Osteocyte (in vitro differentiated cells): ENCODE measurements around the gene OSBPL3. TPM values are rescaled to one million over a fixed set of nuclear protein-coding genes. Genes with fewer than 3 reads are reported as not detected.

ENCODE experiments used
- DNase-seq: peaks from one replicate; pipeline ENCODE4 v3.0.0; 2021; ENCODE audit warnings: mixed read lengths; ENCODE audit not compliant: unreplicated experiment; ENCODE audit errors: extremely low spot score
- H3K27ac Mint-ChIP-seq: one replicate; pipeline ENCODE4 v1.8.0; 2021; ENCODE audit warnings: mild to moderate bottlenecking, mixed read lengths; ENCODE audit not compliant: unreplicated experiment
- H3K27me3 Mint-ChIP-seq: one replicate; pipeline ENCODE4 v1.8.0; 2021; ENCODE audit warnings: mixed read lengths; ENCODE audit not compliant: unreplicated experiment
- H3K36me3 Mint-ChIP-seq: one replicate; pipeline ENCODE4 v1.8.0; 2021; ENCODE audit warnings: mixed read lengths; ENCODE audit not compliant: unreplicated experiment
- H3K4me1 Mint-ChIP-seq: one replicate; pipeline ENCODE4 v1.8.0; 2021; ENCODE audit warnings: mixed read lengths; ENCODE audit not compliant: unreplicated experiment
- H3K4me3 Mint-ChIP-seq: one replicate; pipeline ENCODE4 v1.8.0; 2021; ENCODE audit warnings: mild to moderate bottlenecking, moderate library complexity, mixed read lengths; ENCODE audit not compliant: unreplicated experiment
- H3K9me3 Mint-ChIP-seq: one replicate; pipeline ENCODE4 v1.8.0; 2021; ENCODE audit warnings: mixed read lengths; ENCODE audit not compliant: unreplicated experiment
- total RNA-seq: library from RNA; stranded (reverse); gene quantifications from 2 replicates; pipeline ENCODE4 v1.2.1, GENCODE V29; 2021
- TF ChIP-seq, protein P1 (sequence below): fragments of 200-600 bp; sonication (generic); IDR thresholded peaks from 2 replicates; pipeline ENCODE4 v1.5.0; 2021; ENCODE audit warnings: antibody characterized with exemption, mild to moderate bottlenecking, moderate library complexity

Gene OSBPL3
- total RNA-seq, 1 donor from 2014 or later, result 8.0 TPM

GRCh38 chr7:24916463-24917040, 63.4 kb downstream of the OSBPL3 start:
- H3K36me3 Mint-ChIP-seq, result no peaks in the 10 kb centered on the region
- H3K4me1 Mint-ChIP-seq, result peaks cover 2% of the 10 kb centered on the region
- H3K27ac Mint-ChIP-seq, result no peak overlapping the region
- TF ChIP-seq, protein P1, sequence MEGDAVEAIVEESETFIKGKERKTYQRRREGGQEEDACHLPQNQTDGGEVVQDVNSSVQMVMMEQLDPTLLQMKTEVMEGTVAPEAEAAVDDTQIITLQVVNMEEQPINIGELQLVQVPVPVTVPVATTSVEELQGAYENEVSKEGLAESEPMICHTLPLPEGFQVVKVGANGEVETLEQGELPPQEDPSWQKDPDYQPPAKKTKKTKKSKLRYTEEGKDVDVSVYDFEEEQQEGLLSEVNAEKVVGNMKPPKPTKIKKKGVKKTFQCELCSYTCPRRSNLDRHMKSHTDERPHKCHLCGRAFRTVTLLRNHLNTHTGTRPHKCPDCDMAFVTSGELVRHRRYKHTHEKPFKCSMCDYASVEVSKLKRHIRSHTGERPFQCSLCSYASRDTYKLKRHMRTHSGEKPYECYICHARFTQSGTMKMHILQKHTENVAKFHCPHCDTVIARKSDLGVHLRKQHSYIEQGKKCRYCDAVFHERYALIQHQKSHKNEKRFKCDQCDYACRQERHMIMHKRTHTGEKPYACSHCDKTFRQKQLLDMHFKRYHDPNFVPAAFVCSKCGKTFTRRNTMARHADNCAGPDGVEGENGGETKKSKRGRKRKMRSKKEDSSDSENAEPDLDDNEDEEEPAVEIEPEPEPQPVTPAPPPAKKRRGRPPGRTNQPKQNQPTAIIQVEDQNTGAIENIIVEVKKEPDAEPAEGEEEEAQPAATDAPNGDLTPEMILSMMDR, result no peak
- H3K4me3 Mint-ChIP-seq, result no peak overlapping the region
- H3K27me3 Mint-ChIP-seq, result no peaks in the 10 kb centered on the region
- no peak for DNase-seq
- H3K9me3 Mint-ChIP-seq, result no peaks in the 10 kb centered on the region

GRCh38 chr7:24914465-24914859, 65.5 kb downstream of the OSBPL3 start:
- TF ChIP-seq, protein P1, result no peak
- DNase-seq, result no peak
- Mint-ChIP-seq H3K27me3 (no peaks in the 10 kb centered on the region), H3K9me3 (no peaks in the 10 kb centered on the region), H3K4me1 (peaks cover 4% of the 10 kb centered on the region), H3K4me3 (no peak overlapping the region), H3K36me3 (no peaks in the 10 kb centered on the region), H3K27ac (no peak overlapping the region)

- no peaks in the 10 kb centered on the region for H3K9me3 Mint-ChIP-seq
- no peaks in the 10 kb centered on the region for H3K27me3 Mint-ChIP-seq
- no peak overlapping the region for H3K27ac Mint-ChIP-seq
- TF ChIP-seq, protein P1, result no peak
- peaks cover 4% of the 10 kb centered on the region for H3K4me1 Mint-ChIP-seq
- no peak for DNase-seq
- no peak overlapping the region for H3K4me3 Mint-ChIP-seq
- H3K36me3 Mint-ChIP-seq, result no peaks in the 10 kb centered on the region
Measured at GRCh38 chr7:24913801-24914464, 66.0 kb downstream of the OSBPL3 start.

GRCh38 chr7:24912874-24913514, 67.0 kb downstream of the OSBPL3 start:
- Mint-ChIP-seq H3K27me3 (no peaks in the 10 kb centered on the region), H3K9me3 (no peaks in the 10 kb centered on the region), H3K36me3 (no peaks in the 10 kb centered on the region), H3K27ac (no peak overlapping the region), H3K4me3 (no peak overlapping the region), H3K4me1 (peaks cover 4% of the 10 kb centered on the region)
- DNase-seq, result no peak
- TF ChIP-seq, protein P1, result no peak

GRCh38 chr7:24912424-24912823, 67.6 kb downstream of the OSBPL3 start:
- DNase-seq, result no peak
- Mint-ChIP-seq H3K27me3 (no peaks in the 10 kb centered on the region), H3K27ac (no peak overlapping the region), H3K4me1 (peaks cover 4% of the 10 kb centered on the region), H3K9me3 (no peaks in the 10 kb centered on the region), H3K36me3 (no peaks in the 10 kb centered on the region), H3K4me3 (no peak overlapping the region)
- TF ChIP-seq, protein P1, result no peak
